SK-N-MC (cell line): ENCODE measurements around the gene C22orf31.

Experiments used
- EZH2 ChIP-seq: fragments of 200-600 bp; sonication (generic); IDR thresholded peaks from one replicate; pipeline ENCODE4 v1.6.1; 2017; ENCODE audit warnings: antibody characterized with exemption
- POLR2AphosphoS5 ChIP-seq: IDR thresholded peaks from 2 replicates; pipeline ENCODE4 v1.6.1; 2012; ENCODE audit warnings: mild to moderate bottlenecking, low read depth, low read length, borderline replicate concordance

DNA sequence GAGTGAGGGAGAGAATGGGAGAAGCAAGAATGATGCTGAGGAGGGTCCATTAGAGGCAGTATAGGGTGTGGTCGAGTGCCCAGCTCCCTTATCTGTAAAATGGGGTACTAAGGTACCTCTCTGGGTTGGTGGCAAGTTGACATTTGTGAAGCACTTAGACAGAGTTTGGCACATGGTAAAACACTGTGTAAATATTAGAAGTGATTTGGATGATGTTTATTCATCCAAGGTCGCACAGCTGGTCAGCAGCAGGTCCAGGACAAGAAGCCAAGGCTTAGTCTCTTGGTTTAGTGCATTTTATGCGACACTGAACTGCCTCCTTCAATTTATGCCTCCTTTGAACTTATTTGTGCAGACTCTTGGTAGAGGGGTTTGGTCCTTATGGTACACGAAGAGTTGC lies 30.6 kb upstream of the C22orf31 start:
- TF ChIP-seq EZH2 (no peak), POLR2AphosphoS5 (no peak)
